Measurements from ENCODE around the gene SFSWAP.
"Not testable (repeated sequence)": the region's sequence is repeated elsewhere in the genome, so short reads cannot be mapped to it uniquely, and the experiment has no call there.

DNA sequence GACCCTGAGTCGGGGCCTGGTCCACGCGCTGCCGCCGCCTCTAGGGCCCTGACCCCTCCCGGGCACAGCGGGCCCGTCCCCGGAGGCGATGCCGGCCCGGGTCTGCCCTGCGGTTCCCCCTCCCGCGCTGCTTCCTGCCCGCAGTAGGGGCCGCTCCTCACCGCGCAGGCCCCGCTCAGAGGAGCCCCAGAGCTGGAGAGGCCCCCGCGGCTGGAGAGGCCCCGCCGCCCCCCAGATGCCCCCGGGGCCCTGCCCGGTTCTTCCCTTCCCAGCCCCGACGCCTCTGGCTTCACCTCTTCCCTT lies 49.0 kb upstream of the SFSWAP start:
- not testable (repeated sequence) for TF ChIP-seq EP300 (IDR thresholded peaks at IDR 0.05; ENCODE audit: low read depth); CTCF (IDR thresholded peaks at IDR 0.05)

Measured in transverse colon (tissue), 3 donors.